GM12873 (cell line): ENCODE data around the gene LRPAP1.

Experiments used
- TF ChIP-seq, protein P1 (sequence below): IDR thresholded peaks from 2 replicates; pipeline ENCODE4 v1.5.1; 2012; ENCODE audit warnings: low read depth, mild to moderate bottlenecking, moderate library complexity, low read length, control low read depth; ENCODE audit not compliant: insufficient read depth; ENCODE audit errors: missing control alignments

Gene LRPAP1

DNA sequence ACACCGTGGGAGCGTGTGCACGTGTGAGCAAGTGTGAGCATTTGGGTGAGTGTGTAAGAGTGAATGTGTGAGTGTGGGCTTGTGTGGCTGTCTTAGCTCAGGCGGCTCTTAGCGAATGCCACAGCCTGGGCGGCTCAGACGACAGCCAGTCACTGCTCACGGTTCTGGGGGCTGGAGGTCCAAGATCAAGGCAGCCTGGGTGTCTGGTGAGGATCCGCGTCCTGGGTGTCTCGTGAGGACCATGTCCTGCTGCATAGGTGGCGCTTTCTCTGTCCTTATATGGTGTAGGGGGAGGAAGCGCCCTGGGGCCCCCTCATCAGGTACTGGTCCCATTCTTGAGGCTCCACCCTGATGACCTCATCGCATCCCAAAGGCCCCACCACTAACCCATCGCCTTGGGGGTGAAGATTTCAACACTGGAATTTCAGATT, 64.6 kb downstream of the LRPAP1 start:
- TF ChIP-seq, protein P1, sequence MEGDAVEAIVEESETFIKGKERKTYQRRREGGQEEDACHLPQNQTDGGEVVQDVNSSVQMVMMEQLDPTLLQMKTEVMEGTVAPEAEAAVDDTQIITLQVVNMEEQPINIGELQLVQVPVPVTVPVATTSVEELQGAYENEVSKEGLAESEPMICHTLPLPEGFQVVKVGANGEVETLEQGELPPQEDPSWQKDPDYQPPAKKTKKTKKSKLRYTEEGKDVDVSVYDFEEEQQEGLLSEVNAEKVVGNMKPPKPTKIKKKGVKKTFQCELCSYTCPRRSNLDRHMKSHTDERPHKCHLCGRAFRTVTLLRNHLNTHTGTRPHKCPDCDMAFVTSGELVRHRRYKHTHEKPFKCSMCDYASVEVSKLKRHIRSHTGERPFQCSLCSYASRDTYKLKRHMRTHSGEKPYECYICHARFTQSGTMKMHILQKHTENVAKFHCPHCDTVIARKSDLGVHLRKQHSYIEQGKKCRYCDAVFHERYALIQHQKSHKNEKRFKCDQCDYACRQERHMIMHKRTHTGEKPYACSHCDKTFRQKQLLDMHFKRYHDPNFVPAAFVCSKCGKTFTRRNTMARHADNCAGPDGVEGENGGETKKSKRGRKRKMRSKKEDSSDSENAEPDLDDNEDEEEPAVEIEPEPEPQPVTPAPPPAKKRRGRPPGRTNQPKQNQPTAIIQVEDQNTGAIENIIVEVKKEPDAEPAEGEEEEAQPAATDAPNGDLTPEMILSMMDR: no peak

DNA sequence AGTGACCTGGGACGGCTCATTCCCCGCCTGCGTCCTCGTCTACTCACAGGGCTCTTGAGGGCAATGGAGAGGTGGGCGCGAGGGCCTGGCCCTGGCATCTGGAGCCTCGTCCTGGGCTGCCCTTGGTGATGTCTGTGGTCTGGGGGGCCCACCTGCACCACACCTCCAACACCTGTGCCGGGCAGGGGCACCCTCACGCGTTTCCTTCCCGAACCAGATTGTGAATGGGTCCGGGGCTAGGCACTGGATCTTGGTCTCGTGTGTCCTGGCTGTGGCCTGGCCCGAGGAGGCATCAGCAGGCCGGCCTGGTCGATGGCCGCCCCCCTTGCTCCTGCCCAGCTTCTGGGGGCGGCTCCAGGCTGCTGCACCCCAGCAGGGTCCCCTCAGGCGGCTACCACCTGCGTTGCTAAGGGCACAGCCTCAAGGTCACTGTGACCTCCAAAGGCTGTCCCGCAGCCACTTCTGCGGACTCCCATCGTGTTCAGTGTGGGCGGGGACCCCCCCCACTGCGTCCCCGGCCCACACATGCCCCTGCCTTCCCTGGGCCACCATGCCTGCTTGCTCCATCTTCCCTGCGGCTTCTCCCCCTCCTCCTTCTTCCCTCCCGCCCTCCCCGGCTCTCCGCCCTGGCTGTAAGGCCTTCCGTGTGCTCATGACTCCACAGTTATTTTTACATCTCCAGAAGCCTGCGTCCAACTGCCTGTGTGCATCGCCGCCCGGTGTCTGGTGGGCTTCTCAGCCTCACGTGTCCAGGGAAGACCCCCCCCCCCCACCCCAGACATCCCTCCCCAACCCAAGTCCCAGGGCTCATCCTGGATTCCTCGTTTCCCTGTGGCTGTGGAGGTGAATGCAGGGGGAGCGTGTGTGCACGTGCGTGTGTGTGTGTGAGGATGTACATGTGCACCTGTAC, 65.3 kb downstream of the LRPAP1 start:
- TF ChIP-seq, protein P1: no peak

DNA sequence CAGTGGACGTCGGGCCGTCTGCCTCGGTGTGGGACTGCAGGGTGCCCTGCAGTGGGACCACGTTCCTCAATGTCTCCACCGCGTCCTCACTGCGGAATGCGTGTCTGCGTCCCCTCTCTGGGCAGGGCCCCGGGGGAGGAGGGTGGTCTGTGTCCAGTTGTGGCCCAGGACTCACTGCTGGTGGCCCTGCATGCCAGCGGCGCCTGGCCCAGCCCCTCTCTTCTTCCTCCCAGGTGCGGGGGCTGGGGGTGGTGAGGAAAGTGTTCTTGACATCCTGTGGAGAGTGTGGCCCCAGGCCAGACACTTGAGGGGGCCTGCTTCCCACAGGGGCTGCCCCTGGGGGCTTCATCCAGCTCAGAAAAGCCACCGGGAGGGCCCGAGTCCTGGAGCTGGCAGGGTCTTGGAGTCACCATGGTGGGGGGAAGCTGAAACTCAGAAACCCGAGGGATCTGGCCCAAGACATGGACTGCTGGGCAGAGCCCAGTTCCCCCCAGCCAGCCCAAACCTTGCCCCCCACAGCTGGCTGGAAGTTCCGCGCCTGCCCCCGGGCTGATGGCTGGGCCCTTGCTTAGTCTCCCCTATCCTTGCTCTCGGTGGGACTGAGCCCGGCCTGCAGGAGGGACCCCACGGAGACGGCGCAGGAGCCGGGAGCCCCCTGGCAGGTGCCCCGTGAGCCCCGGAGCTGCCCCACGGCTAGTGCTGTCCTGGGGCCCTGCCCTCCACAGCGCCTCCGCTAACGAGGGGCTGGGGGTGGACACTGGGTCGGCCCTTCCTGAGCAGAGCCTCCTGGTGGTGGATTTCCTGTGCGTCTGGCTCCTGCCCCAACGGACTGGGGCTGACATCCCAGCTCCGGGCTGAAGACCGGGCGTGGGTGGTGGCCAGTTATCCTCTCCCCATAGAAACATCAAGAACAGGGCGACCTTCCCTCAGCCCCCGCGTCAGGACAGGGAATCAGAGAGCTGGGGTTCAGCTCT, 66.2 kb downstream of the LRPAP1 start:
- TF ChIP-seq, protein P1: no peak

DNA sequence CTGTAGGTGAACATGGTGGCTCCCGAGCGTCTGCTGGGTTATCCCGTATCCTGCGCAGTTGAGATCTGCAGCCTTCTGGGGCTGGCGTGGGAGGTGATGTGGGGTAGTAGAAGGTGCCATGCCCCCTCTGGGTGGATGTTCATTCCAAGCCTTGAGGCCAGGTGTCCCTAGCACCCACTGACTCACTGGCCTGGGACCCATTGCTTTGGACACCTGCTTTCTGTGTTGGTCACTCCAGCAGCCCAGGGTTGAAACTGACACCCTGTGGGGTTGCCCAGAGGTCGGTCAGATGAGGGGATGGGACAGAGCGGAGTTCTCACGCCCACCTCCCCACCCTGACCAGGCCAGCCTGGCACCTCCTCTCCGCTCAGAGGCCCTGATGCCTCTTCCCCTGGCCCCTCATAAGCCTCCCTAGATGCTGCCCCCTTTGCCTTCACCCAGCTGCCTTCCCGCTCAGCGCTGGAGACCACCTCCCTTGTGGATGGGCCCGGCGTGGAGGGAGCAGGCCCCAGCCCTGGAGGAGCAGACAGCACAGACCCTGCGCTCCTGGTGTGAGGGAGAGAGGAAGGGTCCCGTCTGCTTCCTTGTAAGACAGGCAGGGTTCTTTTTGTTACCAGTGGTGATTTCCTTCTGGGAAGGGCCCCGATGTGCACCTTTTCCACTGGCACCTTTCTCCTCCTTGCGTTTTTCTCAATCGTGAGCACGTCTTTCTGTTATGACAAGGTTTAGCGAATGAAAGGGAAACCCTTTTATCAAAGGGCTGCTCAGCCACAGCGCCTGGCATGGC, 67.1 kb downstream of the LRPAP1 start:
- TF ChIP-seq, protein P1: no peak

DNA sequence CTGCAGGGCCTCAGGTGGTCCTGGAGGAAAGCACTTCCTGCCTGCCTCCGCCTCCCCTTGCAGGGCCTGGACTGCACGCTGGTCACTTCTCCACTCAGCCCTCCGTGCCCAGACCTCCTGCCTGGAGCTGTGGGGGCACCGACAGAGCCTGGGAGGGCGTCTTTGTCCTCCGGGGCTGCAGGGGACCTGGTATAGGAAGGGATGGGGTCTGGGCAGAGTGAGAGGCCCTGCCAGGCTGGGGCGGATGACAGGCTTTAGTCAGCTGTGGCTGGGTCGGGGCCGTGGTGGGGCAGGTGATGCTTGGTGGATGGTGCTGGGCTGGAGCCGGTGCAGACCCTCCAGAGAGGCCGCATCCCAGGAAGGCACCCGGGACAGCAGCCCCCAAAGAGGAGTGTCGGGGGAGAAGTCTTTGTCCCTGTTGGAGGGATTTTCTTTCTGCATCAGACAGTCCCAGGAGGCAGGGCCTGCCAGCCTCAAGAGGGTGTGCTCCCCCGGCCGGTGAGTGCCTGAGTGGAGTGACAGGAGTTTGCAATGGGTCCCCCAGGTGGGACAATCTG, 67.8 kb downstream of the LRPAP1 start:
- TF ChIP-seq, protein P1: no peak

DNA sequence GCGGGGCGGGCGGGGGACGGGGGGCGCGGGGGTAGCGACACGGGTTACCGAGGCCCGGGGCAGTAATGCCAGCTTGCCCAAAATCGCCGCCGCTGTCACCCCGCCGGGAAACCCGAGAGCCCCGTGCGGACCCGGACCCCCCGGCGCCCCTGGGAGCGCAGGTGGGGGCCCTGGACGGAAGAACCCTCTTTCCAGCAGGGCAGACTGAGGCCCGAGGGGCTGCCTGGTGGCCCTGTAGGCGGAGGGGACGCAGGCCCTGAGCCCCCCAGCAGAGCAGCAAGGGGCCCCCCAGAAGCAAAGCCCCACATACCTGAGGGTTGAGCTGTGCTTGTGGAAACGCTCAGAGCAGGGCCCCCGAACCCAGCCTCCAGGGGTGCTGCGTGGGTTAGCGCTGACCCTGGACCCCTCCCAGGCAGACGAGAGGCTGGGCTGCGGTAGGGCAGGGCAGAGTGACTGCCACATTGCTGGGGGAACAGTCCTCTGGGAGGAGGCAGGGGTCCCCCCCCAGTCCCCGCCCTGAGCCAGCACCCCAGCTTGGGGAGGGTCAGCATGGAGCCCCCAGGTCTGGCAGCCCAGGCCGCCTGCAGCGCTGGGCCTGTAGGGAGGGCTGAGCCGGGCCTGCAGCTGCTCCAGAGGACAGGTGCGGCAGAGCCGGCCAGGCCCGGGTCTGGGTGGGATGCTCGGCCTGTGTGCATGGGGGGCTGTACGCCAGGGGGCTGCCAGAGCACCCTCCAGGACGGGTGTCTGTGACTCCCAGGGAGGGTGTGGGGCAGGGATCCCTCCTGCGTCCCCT, 68.5 kb downstream of the LRPAP1 start:
- TF ChIP-seq, protein P1: no peak
